Keratinocyte (primary cell): ENCODE measurements around the gene ARHGAP8.

Experiments used
- EZH2 ChIP-seq: IDR thresholded peaks from one replicate; pipeline ENCODE4 v1.6.1; 2012; ENCODE audit warnings: inconsistent platforms, mild to moderate bottlenecking, low read length, moderate library complexity
- TF ChIP-seq, protein P1 (sequence below), 3 experiments: IDR thresholded peaks in 1 of 3; conservative IDR thresholded peaks in 1 of 3; optimal IDR thresholded peaks in 1 of 3; 2 replicates in 2 of 3; 3 replicates in 1 of 3; pipeline versions ENCODE3 to v1.5.1; 2011; ENCODE audit warnings: low read length in 3 of 3, mild to moderate bottlenecking in 3 of 3, moderate library complexity in 2 of 3, control low read depth in 1 of 3, inconsistent platforms in 1 of 3; ENCODE audit not compliant: insufficient read depth in 2 of 3; ENCODE audit errors: extremely low read depth in 1 of 3

DNA sequence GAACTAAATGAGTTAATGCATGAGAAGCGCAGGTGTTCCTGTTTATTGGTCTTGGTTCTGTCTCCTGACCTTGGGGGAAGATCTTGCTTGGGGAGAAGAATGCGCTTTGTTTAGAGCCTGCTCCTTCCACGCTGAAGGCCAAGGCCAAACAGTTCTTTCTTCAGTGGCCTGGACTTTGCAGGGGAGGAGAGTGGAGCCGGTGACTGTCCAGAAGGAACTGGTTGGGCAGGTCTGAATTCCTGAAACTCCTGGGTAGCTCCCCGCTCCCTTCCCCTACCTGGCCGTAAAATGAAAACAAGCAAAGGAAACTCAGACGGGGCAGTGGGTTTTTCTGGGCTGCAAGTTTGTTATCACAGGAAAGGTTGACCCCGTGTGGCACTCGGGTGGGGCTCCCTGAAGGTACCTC is 3.6 kb downstream of the ARHGAP8 start:
- TF ChIP-seq, protein P1, sequence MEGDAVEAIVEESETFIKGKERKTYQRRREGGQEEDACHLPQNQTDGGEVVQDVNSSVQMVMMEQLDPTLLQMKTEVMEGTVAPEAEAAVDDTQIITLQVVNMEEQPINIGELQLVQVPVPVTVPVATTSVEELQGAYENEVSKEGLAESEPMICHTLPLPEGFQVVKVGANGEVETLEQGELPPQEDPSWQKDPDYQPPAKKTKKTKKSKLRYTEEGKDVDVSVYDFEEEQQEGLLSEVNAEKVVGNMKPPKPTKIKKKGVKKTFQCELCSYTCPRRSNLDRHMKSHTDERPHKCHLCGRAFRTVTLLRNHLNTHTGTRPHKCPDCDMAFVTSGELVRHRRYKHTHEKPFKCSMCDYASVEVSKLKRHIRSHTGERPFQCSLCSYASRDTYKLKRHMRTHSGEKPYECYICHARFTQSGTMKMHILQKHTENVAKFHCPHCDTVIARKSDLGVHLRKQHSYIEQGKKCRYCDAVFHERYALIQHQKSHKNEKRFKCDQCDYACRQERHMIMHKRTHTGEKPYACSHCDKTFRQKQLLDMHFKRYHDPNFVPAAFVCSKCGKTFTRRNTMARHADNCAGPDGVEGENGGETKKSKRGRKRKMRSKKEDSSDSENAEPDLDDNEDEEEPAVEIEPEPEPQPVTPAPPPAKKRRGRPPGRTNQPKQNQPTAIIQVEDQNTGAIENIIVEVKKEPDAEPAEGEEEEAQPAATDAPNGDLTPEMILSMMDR (optimal IDR thresholded peaks at IDR 0.05 in 1 of 3, IDR thresholded peaks at IDR 0.05 in 1 of 3, conservative IDR thresholded peaks at IDR 0.05 in 1 of 3; ENCODE audit: extremely low read depth in 1 of 3, insufficient read depth in 2 of 3, low read length in 3 of 3): no peak
- no peak for TF ChIP-seq EZH2
